ENCODE measurements around the gene CCDC8. TPM values are rescaled to one million over a fixed set of nuclear protein-coding genes. Genes with fewer than 3 reads are reported as not detected.
"Not testable (repeated sequence)": the region's sequence is repeated elsewhere in the genome, so short reads cannot be mapped to it uniquely, and the experiment has no call there.

CCDC8 gene
- total RNA-seq, 3 donors from 2014 or later = 0.05 to 0.08 TPM; not detected in 1

GRCh38 chr19:46386996-46387712 lies 26.2 kb downstream of the CCDC8 start:
- Mint-ChIP-seq H3K36me3 (ENCODE audit: insufficient read depth) (peaks cover 39% of the 10 kb centered on the region), H3K9me3 (no peaks in the 10 kb centered on the region)

GRCh38 chr19:46386151-46386550 lies 27.2 kb downstream of the CCDC8 start:
- Mint-ChIP-seq H3K27me3 (ENCODE audit: low read depth) (no peaks in the 10 kb centered on the region), H3K4me1 (ENCODE audit: low read depth) (no peaks in the 10 kb centered on the region), H3K36me3 (ENCODE audit: insufficient read depth) (peaks cover 41% of the 10 kb centered on the region), H3K9me3 (no peaks in the 10 kb centered on the region), H3K4me3 (no peak overlapping the region)
- ATAC-seq (no peak), DNase-seq (no peak)

More at GRCh38 chr19:46386996-46387712, 26.2 kb downstream of the CCDC8 start:
- H3K4me1 Mint-ChIP-seq (ENCODE audit: low read depth) = no peaks in the 10 kb centered on the region
- H3K4me3 Mint-ChIP-seq = no peak overlapping the region
- ATAC-seq (no peak), DNase-seq (no peak)
- no peaks in the 10 kb centered on the region for H3K27me3 Mint-ChIP-seq (ENCODE audit: low read depth)

GRCh38 chr19:46385636-46386035 lies 27.7 kb downstream of the CCDC8 start:
- Mint-ChIP-seq H3K4me1 (ENCODE audit: low read depth) (no peaks in the 10 kb centered on the region), H3K9me3 (no peaks in the 10 kb centered on the region), H3K4me3 (no peak overlapping the region), H3K27me3 (ENCODE audit: low read depth) (no peaks in the 10 kb centered on the region), H3K36me3 (ENCODE audit: insufficient read depth) (peaks cover 46% of the 10 kb centered on the region)
- DNase-seq = no peak
- no peak for ATAC-seq

- no peaks in the 10 kb centered on the region for H3K27me3 Mint-ChIP-seq (ENCODE audit: low read depth)
- no peak overlapping the region for H3K4me3 Mint-ChIP-seq
- H3K36me3 Mint-ChIP-seq (ENCODE audit: insufficient read depth) = peaks cover 49% of the 10 kb centered on the region
- ATAC-seq (no peak), DNase-seq (no peak)
- H3K9me3 Mint-ChIP-seq = no peaks in the 10 kb centered on the region
- H3K4me1 Mint-ChIP-seq (ENCODE audit: low read depth) = peaks cover 4% of the 10 kb centered on the region
Observed at GRCh38 chr19:46384396-46384795, 29.0 kb downstream of the CCDC8 start.

- no peak for DNase-seq
- Mint-ChIP-seq H3K4me3 (no peak overlapping the region), H3K4me1 (ENCODE audit: low read depth) (peaks cover 4% of the 10 kb centered on the region), H3K9me3 (no peaks in the 10 kb centered on the region), H3K36me3 (ENCODE audit: insufficient read depth) (peaks cover 49% of the 10 kb centered on the region), H3K27me3 (ENCODE audit: low read depth) (no peaks in the 10 kb centered on the region)
- no peak for ATAC-seq
Observed at GRCh38 chr19:46383846-46384245, 29.5 kb downstream of the CCDC8 start.

GRCh38 chr19:46383171-46383815 lies 30.1 kb downstream of the CCDC8 start:
- ATAC-seq (no peak), DNase-seq (no peak)
- H3K4me1 Mint-ChIP-seq (ENCODE audit: low read depth) = peaks cover 4% of the 10 kb centered on the region
- H3K9me3 Mint-ChIP-seq = no peaks in the 10 kb centered on the region
- H3K27me3 Mint-ChIP-seq (ENCODE audit: low read depth) = no peaks in the 10 kb centered on the region
- no peak overlapping the region for H3K4me3 Mint-ChIP-seq
- H3K36me3 Mint-ChIP-seq (ENCODE audit: insufficient read depth) = peaks cover 47% of the 10 kb centered on the region

- H3K9me3 Mint-ChIP-seq = no peaks in the 10 kb centered on the region
- ATAC-seq = no peak
- peaks cover 4% of the 10 kb centered on the region for H3K4me1 Mint-ChIP-seq (ENCODE audit: low read depth)
- peaks cover 45% of the 10 kb centered on the region for H3K36me3 Mint-ChIP-seq (ENCODE audit: insufficient read depth)
- DNase-seq = no peak
- H3K4me3 Mint-ChIP-seq = no peak overlapping the region
- no peaks in the 10 kb centered on the region for H3K27me3 Mint-ChIP-seq (ENCODE audit: low read depth)
Observed at GRCh38 chr19:46381756-46382345, 31.5 kb downstream of the CCDC8 start.

- DNase-seq (no peak), ATAC-seq (no peak)
- Mint-ChIP-seq H3K27me3 (ENCODE audit: low read depth) (no peaks in the 10 kb centered on the region), H3K4me3 (no peak overlapping the region), H3K4me1 (ENCODE audit: low read depth) (peaks cover 4% of the 10 kb centered on the region), H3K9me3 (no peaks in the 10 kb centered on the region), H3K36me3 (ENCODE audit: insufficient read depth) (peaks cover 45% of the 10 kb centered on the region)
Observed at GRCh38 chr19:46381346-46381745, 32.0 kb downstream of the CCDC8 start.

GRCh38 chr19:46380690-46381089 lies 32.7 kb downstream of the CCDC8 start:
- peaks cover 4% of the 10 kb centered on the region for H3K4me1 Mint-ChIP-seq (ENCODE audit: low read depth)
- ATAC-seq = no peak
- H3K9me3 Mint-ChIP-seq = no peaks in the 10 kb centered on the region
- no peak for DNase-seq
- peaks cover 50% of the 10 kb centered on the region for H3K36me3 Mint-ChIP-seq (ENCODE audit: insufficient read depth)
- no peaks in the 10 kb centered on the region for H3K27me3 Mint-ChIP-seq (ENCODE audit: low read depth)
- no peak overlapping the region for H3K4me3 Mint-ChIP-seq

- Mint-ChIP-seq H3K9me3 (no peaks in the 10 kb centered on the region), H3K4me1 (ENCODE audit: low read depth) (peaks cover 4% of the 10 kb centered on the region), H3K4me3 (no peak overlapping the region), H3K36me3 (ENCODE audit: insufficient read depth) (peaks cover 41% of the 10 kb centered on the region), H3K27me3 (ENCODE audit: low read depth) (no peaks in the 10 kb centered on the region)
- ATAC-seq (no peak), DNase-seq (no peak)
Observed at GRCh38 chr19:46378268-46378667, 35.1 kb downstream of the CCDC8 start.

GRCh38 chr19:46376241-46377153 lies 36.9 kb downstream of the CCDC8 start:
- no peak overlapping the region for H3K4me3 Mint-ChIP-seq
- ATAC-seq (no peak), DNase-seq (no peak)
- peaks cover 30% of the 10 kb centered on the region for H3K36me3 Mint-ChIP-seq (ENCODE audit: insufficient read depth)
- H3K27me3 Mint-ChIP-seq (ENCODE audit: low read depth) = no peaks in the 10 kb centered on the region
- no peaks in the 10 kb centered on the region for H3K9me3 Mint-ChIP-seq
- peaks cover 9% of the 10 kb centered on the region for H3K4me1 Mint-ChIP-seq (ENCODE audit: low read depth)

GRCh38 chr19:46375476-46376067 lies 37.8 kb downstream of the CCDC8 start:
- not testable (repeated sequence) for ATAC-seq

GRCh38 chr19:46374536-46375475 lies 38.6 kb downstream of the CCDC8 start:
- ATAC-seq (no peak), DNase-seq (no peak)
- Mint-ChIP-seq H3K4me1 (ENCODE audit: low read depth) (peaks cover 11% of the 10 kb centered on the region), H3K4me3 (no peak overlapping the region), H3K9me3 (no peaks in the 10 kb centered on the region), H3K27me3 (ENCODE audit: low read depth) (no peaks in the 10 kb centered on the region), H3K36me3 (ENCODE audit: insufficient read depth) (peaks cover 20% of the 10 kb centered on the region)

More at GRCh38 chr19:46375476-46376067, 37.8 kb downstream of the CCDC8 start:
- H3K36me3 Mint-ChIP-seq (ENCODE audit: insufficient read depth) = peaks cover 24% of the 10 kb centered on the region
- peaks cover 15% of the 10 kb centered on the region for H3K4me1 Mint-ChIP-seq (ENCODE audit: low read depth)
- not testable (repeated sequence) for H3K27me3 Mint-ChIP-seq (ENCODE audit: low read depth); H3K4me3 Mint-ChIP-seq; DNase-seq; H3K9me3 Mint-ChIP-seq
